ENCODE results near the gene DDX23. TPM values are rescaled to one million over a fixed set of nuclear protein-coding genes. Genes with fewer than 3 reads are reported as not detected.

Gene DDX23
- total RNA-seq, 1 experiment from 2014 or later = 107 TPM

GRCh38 chr12:48814262-48815125 is 37.5 kb downstream of the DDX23 start (continued):
- 0 out of 2 replicates have a peak, but pooled peaks have one; percentile 41 for TF ChIP-seq CREM (CRISPR knock-in tag; IDR thresholded peaks at IDR 0.05)
- TF ChIP-seq TCF7 (CRISPR knock-in tag; IDR thresholded peaks at IDR 0.05; ENCODE audit: low read depth) = no peak
- TF ChIP-seq HMGA2 (CRISPR knock-in tag; IDR thresholded peaks at IDR 0.05) = no peak
- TF ChIP-seq AFF4 (CRISPR knock-in tag; IDR thresholded peaks at IDR 0.05; ENCODE audit: borderline replicate concordance) = no peak
- TF ChIP-seq, protein P1, sequence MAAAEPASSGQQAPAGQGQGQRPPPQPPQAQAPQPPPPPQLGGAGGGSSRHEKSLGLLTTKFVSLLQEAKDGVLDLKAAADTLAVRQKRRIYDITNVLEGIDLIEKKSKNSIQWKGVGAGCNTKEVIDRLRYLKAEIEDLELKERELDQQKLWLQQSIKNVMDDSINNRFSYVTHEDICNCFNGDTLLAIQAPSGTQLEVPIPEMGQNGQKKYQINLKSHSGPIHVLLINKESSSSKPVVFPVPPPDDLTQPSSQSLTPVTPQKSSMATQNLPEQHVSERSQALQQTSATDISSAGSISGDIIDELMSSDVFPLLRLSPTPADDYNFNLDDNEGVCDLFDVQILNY (CRISPR knock-in tag; IDR thresholded peaks at IDR 0.05) = peak; percentile 73; the same call in 1 of the 2 replicates
- no peak for TF ChIP-seq NFATC4 (CRISPR knock-in tag; IDR thresholded peaks at IDR 0.05)
- no peak for TF ChIP-seq NFYB (CRISPR knock-in tag; conservative IDR thresholded peaks at IDR 0.05; ENCODE audit: low read depth)
- TF ChIP-seq TEAD4 (CRISPR knock-in tag; IDR thresholded peaks at IDR 0.05) = no peak
- no peak for TF ChIP-seq NFE2L1 (CRISPR knock-in tag; IDR thresholded peaks at IDR 0.05)
- TF ChIP-seq OVOL2 (CRISPR knock-in tag; IDR thresholded peaks at IDR 0.05; ENCODE audit: borderline replicate concordance) = no peak
- TF ChIP-seq AR (CRISPR knock-in tag; IDR thresholded peaks at IDR 0.05) = no peak
- TF ChIP-seq ZNF263 (CRISPR knock-in tag; IDR thresholded peaks at IDR 0.05; ENCODE audit: low read depth) = no peak
- TF ChIP-seq ATF6 (CRISPR knock-in tag; IDR thresholded peaks at IDR 0.05) = no peak
- TF ChIP-seq, protein P2, sequence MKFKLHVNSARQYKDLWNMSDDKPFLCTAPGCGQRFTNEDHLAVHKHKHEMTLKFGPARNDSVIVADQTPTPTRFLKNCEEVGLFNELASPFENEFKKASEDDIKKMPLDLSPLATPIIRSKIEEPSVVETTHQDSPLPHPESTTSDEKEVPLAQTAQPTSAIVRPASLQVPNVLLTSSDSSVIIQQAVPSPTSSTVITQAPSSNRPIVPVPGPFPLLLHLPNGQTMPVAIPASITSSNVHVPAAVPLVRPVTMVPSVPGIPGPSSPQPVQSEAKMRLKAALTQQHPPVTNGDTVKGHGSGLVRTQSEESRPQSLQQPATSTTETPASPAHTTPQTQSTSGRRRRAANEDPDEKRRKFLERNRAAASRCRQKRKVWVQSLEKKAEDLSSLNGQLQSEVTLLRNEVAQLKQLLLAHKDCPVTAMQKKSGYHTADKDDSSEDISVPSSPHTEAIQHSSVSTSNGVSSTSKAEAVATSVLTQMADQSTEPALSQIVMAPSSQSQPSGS (CRISPR knock-in tag; IDR thresholded peaks at IDR 0.05; ENCODE audit: borderline replicate concordance, low read depth) = no peak
- TF ChIP-seq SMAD4 (CRISPR knock-in tag; IDR thresholded peaks at IDR 0.05) = no peak
- TF ChIP-seq, protein P3, sequence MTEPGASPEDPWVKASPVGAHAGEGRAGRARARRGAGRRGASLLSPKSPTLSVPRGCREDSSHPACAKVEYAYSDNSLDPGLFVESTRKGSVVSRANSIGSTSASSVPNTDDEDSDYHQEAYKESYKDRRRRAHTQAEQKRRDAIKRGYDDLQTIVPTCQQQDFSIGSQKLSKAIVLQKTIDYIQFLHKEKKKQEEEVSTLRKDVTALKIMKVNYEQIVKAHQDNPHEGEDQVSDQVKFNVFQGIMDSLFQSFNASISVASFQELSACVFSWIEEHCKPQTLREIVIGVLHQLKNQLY (CRISPR knock-in tag; IDR thresholded peaks at IDR 0.05) = no peak
- no peak for TF ChIP-seq PRRX2 (CRISPR knock-in tag; IDR thresholded peaks at IDR 0.05)
- TF ChIP-seq, protein P4, sequence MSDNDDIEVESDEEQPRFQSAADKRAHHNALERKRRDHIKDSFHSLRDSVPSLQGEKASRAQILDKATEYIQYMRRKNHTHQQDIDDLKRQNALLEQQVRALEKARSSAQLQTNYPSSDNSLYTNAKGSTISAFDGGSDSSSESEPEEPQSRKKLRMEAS (CRISPR knock-in tag; IDR thresholded peaks at IDR 0.05) = no peak
- no peak for TF ChIP-seq ZBTB21 (CRISPR knock-in tag; IDR thresholded peaks at IDR 0.05; ENCODE audit: borderline replicate concordance)
- no peak for TF ChIP-seq STAT6 (CRISPR knock-in tag; conservative IDR thresholded peaks at IDR 0.05; ENCODE audit: low read depth)
- no peak; the same call in 1 of the 2 replicates for TF ChIP-seq USF2 (CRISPR knock-in tag; IDR thresholded peaks at IDR 0.05)

Data from WTC11 (cell line).